IMR-90 (cell line): ENCODE results near the gene GCG.

Source experiments
- BHLHE40 ChIP-seq: fragments of 150-350 bp; IDR thresholded peaks from 2 replicates; pipeline ENCODE4 v1.6.1; 2016; ENCODE audit warnings: mild to moderate bottlenecking, low read depth, low read length
- CEBPB ChIP-seq: IDR thresholded peaks from 2 replicates; pipeline ENCODE4 v1.6.1; 2012; ENCODE audit warnings: low read depth, low read length, improper control_type of control experiment
- FOS ChIP-seq: fragments of 150-350 bp; IDR thresholded peaks from 2 replicates; pipeline ENCODE4 v1.6.1; 2016; ENCODE audit warnings: low read depth, low read length
- MAZ ChIP-seq: IDR thresholded peaks from 2 replicates; pipeline ENCODE4 v1.6.1; 2012; ENCODE audit warnings: low read depth, mild to moderate bottlenecking, low read length, improper control_type of control experiment, moderate library complexity, borderline replicate concordance
- MXI1 ChIP-seq: IDR thresholded peaks from 2 replicates; pipeline ENCODE4 v1.6.1; 2012; ENCODE audit warnings: low read depth, mild to moderate bottlenecking, low read length, moderate library complexity, borderline replicate concordance
- POLR2A ChIP-seq: IDR thresholded peaks from 2 replicates; pipeline ENCODE4 v1.6.1; 2012; ENCODE audit warnings: mild to moderate bottlenecking, low read depth, low read length
- RAD21 ChIP-seq: IDR thresholded peaks from 2 replicates; pipeline ENCODE4 v1.6.1; 2012; ENCODE audit warnings: low read length, improper control_type of control experiment
- RCOR1 ChIP-seq: IDR thresholded peaks from 2 replicates; pipeline ENCODE4 v1.6.1; 2012; ENCODE audit warnings: mild to moderate bottlenecking, low read length, improper control_type of control experiment; ENCODE audit not compliant: insufficient replicate concordance
- RFX5 ChIP-seq: IDR thresholded peaks from 2 replicates; pipeline ENCODE4 v1.8.0; 2012; ENCODE audit warnings: low read depth, mild to moderate bottlenecking, low read length, moderate library complexity
- SMC3 ChIP-seq: fragments of 150-350 bp; IDR thresholded peaks from 2 replicates; pipeline ENCODE4 v1.6.1; 2016; ENCODE audit warnings: low read depth, mild to moderate bottlenecking, antibody characterized with exemption, low read length, moderate library complexity
- TF ChIP-seq, protein P1 (sequence below): conservative IDR thresholded peaks from 2 replicates; pipeline ENCODE4 v1.5.1; 2012; ENCODE audit warnings: mild to moderate bottlenecking, low read depth, low read length, improper control_type of control experiment

DNA sequence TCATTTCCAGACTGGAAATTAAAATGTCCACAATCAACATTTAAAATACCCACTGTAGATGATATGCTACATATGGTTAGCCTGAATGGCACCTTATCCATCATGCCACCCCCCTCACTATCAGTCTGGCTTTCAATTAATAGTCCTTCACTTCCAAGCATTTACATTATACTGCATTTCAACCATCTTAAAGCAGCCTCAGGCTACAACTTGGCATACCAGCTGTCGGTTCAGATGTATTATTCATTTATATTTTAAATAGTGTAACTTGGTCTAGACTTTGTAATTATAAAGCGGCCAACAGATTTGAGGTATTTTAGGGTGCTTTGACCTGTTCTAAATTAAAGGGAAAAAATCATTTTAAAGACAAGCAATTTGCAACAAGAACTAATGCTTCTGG is 2.6 kb downstream of the GCG start:
- TF ChIP-seq, protein P1, sequence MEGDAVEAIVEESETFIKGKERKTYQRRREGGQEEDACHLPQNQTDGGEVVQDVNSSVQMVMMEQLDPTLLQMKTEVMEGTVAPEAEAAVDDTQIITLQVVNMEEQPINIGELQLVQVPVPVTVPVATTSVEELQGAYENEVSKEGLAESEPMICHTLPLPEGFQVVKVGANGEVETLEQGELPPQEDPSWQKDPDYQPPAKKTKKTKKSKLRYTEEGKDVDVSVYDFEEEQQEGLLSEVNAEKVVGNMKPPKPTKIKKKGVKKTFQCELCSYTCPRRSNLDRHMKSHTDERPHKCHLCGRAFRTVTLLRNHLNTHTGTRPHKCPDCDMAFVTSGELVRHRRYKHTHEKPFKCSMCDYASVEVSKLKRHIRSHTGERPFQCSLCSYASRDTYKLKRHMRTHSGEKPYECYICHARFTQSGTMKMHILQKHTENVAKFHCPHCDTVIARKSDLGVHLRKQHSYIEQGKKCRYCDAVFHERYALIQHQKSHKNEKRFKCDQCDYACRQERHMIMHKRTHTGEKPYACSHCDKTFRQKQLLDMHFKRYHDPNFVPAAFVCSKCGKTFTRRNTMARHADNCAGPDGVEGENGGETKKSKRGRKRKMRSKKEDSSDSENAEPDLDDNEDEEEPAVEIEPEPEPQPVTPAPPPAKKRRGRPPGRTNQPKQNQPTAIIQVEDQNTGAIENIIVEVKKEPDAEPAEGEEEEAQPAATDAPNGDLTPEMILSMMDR: no peak
- TF ChIP-seq MAZ (no peak), BHLHE40 (no peak), RCOR1 (no peak), RFX5 (no peak), POLR2A (no peak), SMC3 (no peak), RAD21 (no peak), FOS (no peak), CEBPB (no peak), MXI1 (no peak)
